ENCODE measurements around the gene CPNE5.

DNA sequence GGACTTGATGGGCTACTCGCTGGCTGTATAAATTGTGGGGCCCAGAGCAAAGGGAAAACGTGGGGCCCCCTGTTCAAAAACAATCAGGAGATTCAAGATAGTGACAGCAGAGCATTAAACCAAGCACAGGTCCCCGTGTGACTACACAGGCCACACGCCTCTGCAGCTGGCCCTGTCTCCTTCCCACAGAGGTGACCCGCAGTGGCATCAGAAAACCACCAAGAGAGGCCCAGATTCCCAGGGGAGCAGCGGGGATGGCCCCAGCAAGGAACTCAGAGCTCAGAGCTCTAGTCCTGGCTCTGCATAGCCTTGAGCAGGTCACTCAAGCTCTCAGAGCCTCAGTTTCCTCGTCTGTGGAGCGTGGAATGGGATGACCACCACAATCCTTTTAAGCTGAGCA, 57.6 kb downstream of the CPNE5 start:
- no peak for TF ChIP-seq SIN3A (IDR thresholded peaks at IDR 0.05; ENCODE audit: borderline replicate concordance, insufficient read depth, low read depth, low read length)
- TF ChIP-seq, protein P1, sequence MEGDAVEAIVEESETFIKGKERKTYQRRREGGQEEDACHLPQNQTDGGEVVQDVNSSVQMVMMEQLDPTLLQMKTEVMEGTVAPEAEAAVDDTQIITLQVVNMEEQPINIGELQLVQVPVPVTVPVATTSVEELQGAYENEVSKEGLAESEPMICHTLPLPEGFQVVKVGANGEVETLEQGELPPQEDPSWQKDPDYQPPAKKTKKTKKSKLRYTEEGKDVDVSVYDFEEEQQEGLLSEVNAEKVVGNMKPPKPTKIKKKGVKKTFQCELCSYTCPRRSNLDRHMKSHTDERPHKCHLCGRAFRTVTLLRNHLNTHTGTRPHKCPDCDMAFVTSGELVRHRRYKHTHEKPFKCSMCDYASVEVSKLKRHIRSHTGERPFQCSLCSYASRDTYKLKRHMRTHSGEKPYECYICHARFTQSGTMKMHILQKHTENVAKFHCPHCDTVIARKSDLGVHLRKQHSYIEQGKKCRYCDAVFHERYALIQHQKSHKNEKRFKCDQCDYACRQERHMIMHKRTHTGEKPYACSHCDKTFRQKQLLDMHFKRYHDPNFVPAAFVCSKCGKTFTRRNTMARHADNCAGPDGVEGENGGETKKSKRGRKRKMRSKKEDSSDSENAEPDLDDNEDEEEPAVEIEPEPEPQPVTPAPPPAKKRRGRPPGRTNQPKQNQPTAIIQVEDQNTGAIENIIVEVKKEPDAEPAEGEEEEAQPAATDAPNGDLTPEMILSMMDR (IDR thresholded peaks at IDR 0.05): no peak

Data from Panc1 (cell line).